Pancreas (tissue), 10 donors: Measurements from ENCODE around the gene THAP3. TPM values are rescaled to one million over a fixed set of nuclear protein-coding genes. Genes with fewer than 3 reads are reported as not detected.

Experiments
- ATAC-seq, 4 donors: fragments of 200-7000 bp; cut with Tn5 transposase; one replicate each; pipeline versions ENCODE4 v1.8.0 to v1.9.1; 2020; ENCODE audit warnings: mild to moderate bottlenecking in 4 of 4, moderate library complexity in 4 of 4
- DNase-seq, 6 donors: peaks; one replicate each; pipeline ENCODE4 v3.0.0-alpha.2; 2020
- FAIRE-seq: peaks from 2 replicates; lab custom pipeline; 2012; peaks lifted over from hg19 to GRCh38; lab: Jason Lieb, UNC
- H3K27ac ChIP-seq, 4 donors: fragments of 200-600 bp; sonication (generic); 1 replicate in 3 of 4; 2 replicates in 1 of 4; pipeline versions ENCODE4 v1.5.0 to v1.8.0; 2020
- H3K27me3 ChIP-seq, 4 donors: fragments of 200-600 bp; one replicate each; pipeline ENCODE4 v1.8.0; 2021
- H3K36me3 ChIP-seq, 3 donors: fragments of 200-600 bp; sonication (generic) in 1 of 3; one replicate each; pipeline versions ENCODE4 v1.5.0 to v1.8.0; 2020 to 2021
- H3K4me1 ChIP-seq, 3 donors: fragments of 200-600 bp; one replicate each; pipeline ENCODE4 v1.8.0; 2021
- H3K4me3 ChIP-seq, 4 donors: fragments of 200-600 bp; sonication (generic) in 2 of 4; one replicate each; pipeline versions ENCODE4 v1.5.0 to v1.8.0; 2020 to 2021
- H3K9me3 ChIP-seq, 4 donors: fragments of 200-600 bp; one replicate each; pipeline ENCODE4 v1.8.0; 2021
- WGBS, 2 donors: extraction: QIAGEN DNeasy Blood & Tissue Kit; methylation state at CpG; one replicate each; pipeline ENCODE4 v1.1.7; 2013; 5-methylcytosine and 5-hydroxymethylcytosine counted together
- intact Hi-C, 3 donors: fragments of 100-400 bp; cut with DNase I; formaldehyde crosslinking; loops; one replicate each; pipeline versions ENCODE4 v1.11.1 to v1.14.2; 2022
- polyA plus RNA-seq, 2 donors: library from polyadenylated mRNA; stranded (reverse); fragments of 200-250 nt; gene quantifications; one replicate each; pipeline ENCODE4 v1.2.3, GENCODE V29; 2013
- total RNA-seq, 6 donors: library from RNA; stranded (reverse); fragmentation: NEBNext Ultra II Directional in 4 of 6; extraction: Animal tissue kit (Norgen Biotek cat#: 25700) in 4 of 6; gene quantifications; one replicate each; pipeline versions ENCODE4 v1.2.1 to v1.2.4, GENCODE V29; 2021 to 2023
- TF ChIP-seq, protein P1 (sequence below), 4 donors: fragments of 200-600 bp; sonication (generic) in 3 of 4; IDR thresholded peaks; one replicate each; pipeline versions ENCODE4 v1.5.0 to v1.8.0; 2021; ENCODE audit warnings: antibody characterized with exemption in 4 of 4
- donor health status: healthy with polysubstance abuse.
- donor health status: DM: no; HTN: no; CAD: no; lungs with moderate emphysema.
- donor health status: DM: no; HTN: no; CAD: no.
- donor health status: control.
- donor health status: control.
- donor health status: Bipolar disorder and iron deficiency.
- donor health status: DM: yes; HTN: yes; CAD: no.
- donor health status: DM: no; HTN: no; CAD: no.
- donor health status: DM: no; HTN: no; CAD: no.
- donor health status: DM: yes; HTN: yes; CAD: no.

The THAP3 gene
- total and polyA plus RNA-seq, 8 donors = 6.9 to 28.0 (median 9.2) TPM

DNA sequence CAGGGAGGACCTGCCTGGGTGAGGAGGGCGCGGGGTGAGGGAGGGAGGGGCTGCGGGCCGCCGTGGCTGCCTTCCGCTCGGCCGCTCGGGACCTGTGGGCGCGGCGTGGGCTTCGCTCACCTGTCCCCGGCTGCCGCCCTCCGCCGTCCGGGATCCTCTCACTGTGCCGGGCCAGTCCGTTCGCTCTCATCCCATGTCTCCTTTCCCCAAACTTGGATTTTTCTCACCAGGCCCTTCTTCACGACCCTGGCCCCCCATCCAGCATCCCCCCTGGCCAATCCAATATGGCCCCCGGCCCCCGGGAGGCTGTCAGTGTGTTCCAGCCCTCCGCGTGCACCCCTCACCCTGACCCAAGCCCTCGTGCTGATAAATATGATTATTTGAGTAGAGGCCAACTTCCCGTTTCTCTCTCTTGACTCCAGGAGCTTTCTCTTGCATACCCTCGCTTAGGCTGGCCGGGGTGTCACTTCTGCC lies 44.5 kb upstream of the THAP3 start:
- DNase-seq (no peak), ATAC-seq (peak; percentile 39 to 54 (median 50)), FAIRE-seq (no peak)
- Histone ChIP-seq H3K27me3 (no peaks in the 10 kb centered on the region), H3K4me3 (peak overlapping the region; percentile 64 to 89 (median 74)), H3K36me3 (no peaks in the 10 kb centered on the region), H3K27ac (peak overlapping the region; percentile 85 to 93 (median 90)), H3K9me3 (no peaks in the 10 kb centered on the region), H3K4me1 (peaks cover 19 to 21% (median 21%) of the 10 kb centered on the region in 3 donors)
- TF ChIP-seq, protein P1, sequence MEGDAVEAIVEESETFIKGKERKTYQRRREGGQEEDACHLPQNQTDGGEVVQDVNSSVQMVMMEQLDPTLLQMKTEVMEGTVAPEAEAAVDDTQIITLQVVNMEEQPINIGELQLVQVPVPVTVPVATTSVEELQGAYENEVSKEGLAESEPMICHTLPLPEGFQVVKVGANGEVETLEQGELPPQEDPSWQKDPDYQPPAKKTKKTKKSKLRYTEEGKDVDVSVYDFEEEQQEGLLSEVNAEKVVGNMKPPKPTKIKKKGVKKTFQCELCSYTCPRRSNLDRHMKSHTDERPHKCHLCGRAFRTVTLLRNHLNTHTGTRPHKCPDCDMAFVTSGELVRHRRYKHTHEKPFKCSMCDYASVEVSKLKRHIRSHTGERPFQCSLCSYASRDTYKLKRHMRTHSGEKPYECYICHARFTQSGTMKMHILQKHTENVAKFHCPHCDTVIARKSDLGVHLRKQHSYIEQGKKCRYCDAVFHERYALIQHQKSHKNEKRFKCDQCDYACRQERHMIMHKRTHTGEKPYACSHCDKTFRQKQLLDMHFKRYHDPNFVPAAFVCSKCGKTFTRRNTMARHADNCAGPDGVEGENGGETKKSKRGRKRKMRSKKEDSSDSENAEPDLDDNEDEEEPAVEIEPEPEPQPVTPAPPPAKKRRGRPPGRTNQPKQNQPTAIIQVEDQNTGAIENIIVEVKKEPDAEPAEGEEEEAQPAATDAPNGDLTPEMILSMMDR (IDR thresholded peaks at IDR 0.05) = no peak
- intact Hi-C loops = no loop called here
- WGBS, 2 donors = 0 to 1% methylated on average over 21 to 30 of the region's 30 CpGs

DNA sequence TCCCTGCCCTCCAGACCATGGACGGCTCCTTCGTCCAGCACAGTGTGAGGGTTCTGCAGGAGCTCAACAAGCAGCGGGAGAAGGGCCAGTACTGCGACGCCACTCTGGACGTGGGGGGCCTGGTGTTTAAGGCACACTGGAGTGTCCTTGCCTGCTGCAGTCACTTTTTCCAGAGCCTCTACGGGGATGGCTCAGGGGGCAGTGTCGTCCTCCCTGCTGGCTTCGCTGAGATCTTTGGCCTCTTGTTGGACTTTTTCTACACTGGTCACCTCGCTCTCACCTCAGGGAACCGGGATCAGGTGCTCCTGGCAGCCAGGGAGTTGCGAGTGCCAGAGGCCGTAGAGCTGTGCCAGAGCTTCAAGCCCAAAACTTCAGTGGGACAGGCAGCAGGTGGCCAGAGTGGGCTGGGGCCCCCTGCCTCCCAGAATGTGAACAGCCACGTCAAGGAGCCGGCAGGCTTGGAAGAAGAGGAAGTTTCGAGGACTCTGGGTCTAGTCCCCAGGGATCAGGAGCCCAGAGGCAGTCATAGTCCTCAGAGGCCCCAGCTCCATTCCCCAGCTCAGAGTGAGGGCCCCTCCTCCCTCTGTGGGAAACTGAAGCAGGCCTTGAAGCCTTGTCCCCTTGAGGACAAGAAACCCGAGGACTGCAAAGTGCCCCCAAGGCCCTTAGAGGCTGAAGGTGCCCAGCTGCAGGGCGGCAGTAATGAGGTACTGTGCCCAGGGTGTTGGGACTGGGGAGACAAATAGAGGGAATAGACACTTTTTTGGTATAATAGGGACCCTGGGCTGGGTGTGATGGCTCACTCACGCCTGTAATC lies 43.9 kb upstream of the THAP3 start:
- H3K36me3 ChIP-seq = no peaks in the 10 kb centered on the region
- DNase-seq (peak in 4 of 6 donors; percentile 63 to 70 (median 68)), FAIRE-seq (no peak), ATAC-seq (peak; percentile 21 to 48 (median 29))
- intact Hi-C loops = no loop called here
- H3K27me3 ChIP-seq = no peaks in the 10 kb centered on the region
- peak overlapping the region; percentile 64 to 89 (median 74) for H3K4me3 ChIP-seq
- H3K27ac ChIP-seq = peak overlapping the region; percentile 85 to 93 (median 90)
- 12 to 15% methylated on average over 19 of the region's 19 CpGs for WGBS, 2 donors
- no peaks in the 10 kb centered on the region for H3K9me3 ChIP-seq
- TF ChIP-seq, protein P1 (IDR thresholded peaks at IDR 0.05) = no peak
- H3K4me1 ChIP-seq = peaks cover 19 to 21% (median 21%) of the 10 kb centered on the region in 3 donors

DNA sequence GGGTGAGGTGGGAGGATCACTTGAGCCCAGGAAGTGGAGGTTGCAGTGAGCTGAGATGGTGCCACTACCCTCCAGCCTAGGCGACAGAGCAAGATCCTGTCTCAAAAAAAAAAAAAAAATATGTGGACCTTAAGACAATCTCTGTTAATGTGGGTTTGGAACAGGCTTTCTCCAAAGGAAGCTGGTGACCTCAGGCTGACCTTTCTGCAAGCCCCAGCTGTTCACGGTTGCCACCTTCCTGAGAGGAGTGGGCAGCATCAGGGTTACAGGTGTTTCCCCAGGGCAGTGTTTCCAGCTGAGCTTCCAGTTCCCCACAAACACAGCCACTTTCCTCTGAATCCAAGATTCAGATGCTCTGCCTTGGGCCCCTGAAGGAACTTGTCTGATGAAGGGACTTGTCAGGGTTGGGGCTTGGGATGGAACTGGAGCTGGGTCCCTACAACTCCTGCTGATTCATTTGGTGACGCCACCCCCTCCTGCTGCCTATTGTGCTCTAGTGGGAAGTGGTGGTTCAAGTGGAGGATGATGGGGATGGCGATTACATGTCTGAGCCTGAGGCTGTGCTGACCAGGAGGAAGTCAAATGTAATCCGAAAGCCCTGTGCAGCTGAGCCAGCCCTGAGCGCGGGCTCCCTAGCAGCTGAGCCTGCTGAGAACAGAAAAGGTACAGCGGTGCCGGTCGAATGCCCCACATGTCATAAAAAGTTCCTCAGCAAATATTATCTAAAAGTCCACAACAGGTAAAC lies 42.9 kb upstream of the THAP3 start:
- peak in 1 of 6 donors; percentile 57 for DNase-seq
- peak in 2 of 4 donors; percentile 4 to 6 for ATAC-seq
- FAIRE-seq = no peak

DNA sequence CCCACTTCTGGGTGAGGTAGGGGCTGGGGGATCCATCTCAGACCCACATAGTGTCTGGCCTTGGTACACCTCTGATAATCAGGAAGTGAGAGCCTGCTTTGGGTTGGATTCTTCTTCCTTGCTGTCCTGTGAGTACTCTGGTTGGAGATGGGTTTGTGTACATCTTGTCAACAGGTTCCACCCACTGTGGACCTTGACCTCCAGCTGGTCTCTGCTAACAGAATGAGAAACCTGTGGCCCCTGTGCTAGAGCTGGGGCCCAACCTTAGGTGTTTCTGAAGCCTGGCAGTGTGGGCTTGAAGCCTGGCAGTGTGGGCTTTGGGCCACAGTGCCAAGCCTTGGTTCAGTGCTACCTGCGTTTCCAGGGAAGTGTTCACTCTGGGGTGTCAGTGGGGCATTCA lies 42.3 kb upstream of the THAP3 start:
- Histone ChIP-seq H3K4me1 (peaks cover 19 to 22% (median 21%) of the 10 kb centered on the region in 3 donors), H3K27ac (peak overlapping the region in 2 of 4 donors; percentile 4 to 89), H3K9me3 (no peaks in the 10 kb centered on the region), H3K36me3 (no peaks in the 10 kb centered on the region), H3K27me3 (no peaks in the 10 kb centered on the region), H3K4me3 (no peak overlapping the region)
- DNase-seq = peak in 3 of 6 donors; percentile 38 to 51 (median 50)
- FAIRE-seq = no peak
- peak in 2 of 4 donors; percentile 8 to 11 for ATAC-seq
- WGBS, 2 donors = 27 to 50% methylated on average over 1 of the region's 1 CpG
- intact Hi-C loops = no loop called here
- TF ChIP-seq, protein P1 (IDR thresholded peaks at IDR 0.05) = no peak

More for the DNA sequence above, 42.9 kb upstream of the THAP3 start:
- H3K4me3 ChIP-seq = no peak overlapping the region
- H3K9me3 ChIP-seq = no peaks in the 10 kb centered on the region
- no peaks in the 10 kb centered on the region for H3K36me3 ChIP-seq
- H3K27ac ChIP-seq = peak overlapping the region in 2 of 4 donors; percentile 85 to 89
- TF ChIP-seq, protein P1 (IDR thresholded peaks at IDR 0.05) = no peak
- intact Hi-C loops = no loop called here
- WGBS, 2 donors = 38 to 43% methylated on average over 10 of the region's 10 CpGs
- H3K27me3 ChIP-seq = no peaks in the 10 kb centered on the region
- peaks cover 19 to 21% (median 21%) of the 10 kb centered on the region in 3 donors for H3K4me1 ChIP-seq
